Kidney (tissue), 14 donors: Measurements from ENCODE around the gene RBM14. TPM values are rescaled to one million over a fixed set of nuclear protein-coding genes. Genes with fewer than 3 reads are reported as not detected.

Source experiments
- DNase-seq, 5 donors: peaks; one replicate each; pipeline ENCODE4 v3.0.0-alpha.2; 2013 to 2020
- FAIRE-seq: peaks from 2 replicates; lab custom pipeline; 2012; peaks lifted over from hg19 to GRCh38; lab: Jason Lieb, UNC
- H3K27ac ChIP-seq, 2 donors: one replicate each; pipeline ENCODE4 v1.7.0; 2013; ENCODE audit warnings: low read depth in 2 of 2, low read length in 2 of 2, inconsistent platforms in 1 of 2
- H3K27me3 ChIP-seq: one replicate; pipeline ENCODE4 v1.7.1; 2013; ENCODE audit warnings: low read length, inconsistent platforms; ENCODE audit not compliant: control insufficient read depth, insufficient read depth
- H3K36me3 ChIP-seq, 3 donors: one replicate each; pipeline versions ENCODE4 v1.7.0 to v1.7.1; 2013; ENCODE audit warnings: low read length in 3 of 3, control low read depth in 1 of 3, inconsistent platforms in 1 of 3; ENCODE audit not compliant: insufficient read depth in 3 of 3, control insufficient read depth in 2 of 3
- H3K4me1 ChIP-seq, 3 donors: one replicate each; pipeline versions ENCODE4 v1.7.0 to v1.7.1; 2013; ENCODE audit warnings: low read length in 3 of 3, inconsistent platforms in 1 of 3, low read depth in 1 of 3; ENCODE audit not compliant: control insufficient read depth in 2 of 3, insufficient read depth in 2 of 3
- H3K4me3 ChIP-seq, 3 donors: one replicate each; pipeline versions ENCODE4 v1.7.0 to v1.8.1; 2013; ENCODE audit warnings: low read length in 3 of 3, control low read depth in 1 of 3, inconsistent platforms in 1 of 3
- H3K9ac ChIP-seq, 3 donors: one replicate each; pipeline versions ENCODE4 v1.7.0 to v1.7.1; 2013; ENCODE audit warnings: low read length in 3 of 3, control low read depth in 1 of 3, inconsistent platforms in 1 of 3
- H3K9me3 ChIP-seq, 3 donors: one replicate each; pipeline versions ENCODE4 v1.7.0 to v1.7.1; 2013; ENCODE audit warnings: low read length in 3 of 3, control low read depth in 1 of 3, inconsistent platforms in 1 of 3; ENCODE audit not compliant: control insufficient read depth in 2 of 3, insufficient read depth in 1 of 3
- intact Hi-C: fragments of 100-400 bp; cut with DNase I; formaldehyde crosslinking; loops from one replicate; pipeline ENCODE4 v1.11.1; 2022
- polyA plus RNA-seq: library from polyadenylated mRNA; stranded (reverse); fragments of 350-450 nt; fragmentation: Illumina TruSeq; extraction: RNeasy Lipid Tissue Mini Kit (QIAGEN cat#74804); gene quantifications from one replicate; pipeline ENCODE4 v1.2.3, GENCODE V29; 2014; ENCODE audit warnings: low read depth, low replicate concordance; ENCODE audit not compliant: insufficient read depth
- total RNA-seq: library from RNA; stranded (reverse); fragmentation: NEBNext Ultra II Directional; extraction: Animal tissue kit (Norgen Biotek cat#: 25700); gene quantifications from one replicate; pipeline ENCODE4 v1.2.1, GENCODE V29; 2021
- TF ChIP-seq, protein P1 (sequence below): IDR thresholded peaks from 3 replicates; pipeline ENCODE4 v1.5.1; 2012; ENCODE audit warnings: mild to moderate bottlenecking, moderate library complexity, borderline replicate concordance; ENCODE audit not compliant: insufficient read depth; ENCODE audit errors: extremely low read depth
- donor health status: control.
- donor health status: control.
- donor health status: control.
- donor health status: control.
- donor health status: control.
- donor health status: DM: yes; HTN: yes; CAD: no.
- donor health status: Normal renal cell carcinoma (clear cell type).

Gene RBM14
- total and polyA plus RNA-seq, 2 donors from 2014 or later, result 35.9 to 80.6 TPM

DNA sequence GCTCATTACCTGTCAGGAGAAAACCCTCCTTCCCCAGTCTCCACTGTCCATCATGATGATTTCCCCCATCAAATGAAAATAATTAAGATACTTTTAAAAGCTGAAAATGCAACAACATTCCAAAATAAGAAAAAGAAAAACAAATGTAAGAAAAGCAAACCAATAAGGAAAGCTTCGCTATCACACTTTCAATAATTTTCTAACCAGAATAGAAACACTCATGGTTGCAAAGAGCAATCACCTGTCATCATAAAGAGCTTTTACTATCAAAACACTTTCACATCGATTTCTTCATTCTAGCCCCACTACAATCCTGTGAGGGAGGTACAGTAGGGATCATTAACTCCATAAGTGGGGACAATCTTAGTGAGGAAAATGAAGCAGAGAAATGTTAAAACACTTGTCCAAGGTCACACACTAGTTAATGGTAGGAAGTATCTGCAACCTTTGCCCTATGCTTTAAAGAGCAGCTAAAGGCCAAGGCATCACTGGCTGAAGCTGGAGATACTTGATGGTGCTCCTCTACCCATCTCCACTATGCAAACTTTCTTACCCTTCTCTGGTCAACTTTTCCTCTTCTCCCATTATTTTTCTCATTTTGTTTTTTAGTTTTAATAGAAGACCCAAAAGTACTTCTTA lies 58.7 kb downstream of the RBM14 start:
- Histone ChIP-seq H3K9ac (no peak overlapping the region), H3K4me1 (peaks cover 3 to 18% (median 15%) of the 10 kb centered on the region in 3 donors), H3K27me3 (no peaks in the 10 kb centered on the region), H3K4me3 (peak overlapping the region in 1 of 3 donors; percentile 7), H3K9me3 (no peaks in the 10 kb centered on the region), H3K36me3 (peaks cover 0 to 4% (median 2%) of the 10 kb centered on the region in 3 donors), H3K27ac (no peak overlapping the region)
- DNase-seq, result no peak
- intact Hi-C loops, result no loop called here
- FAIRE-seq, result no peak
- TF ChIP-seq, protein P1, sequence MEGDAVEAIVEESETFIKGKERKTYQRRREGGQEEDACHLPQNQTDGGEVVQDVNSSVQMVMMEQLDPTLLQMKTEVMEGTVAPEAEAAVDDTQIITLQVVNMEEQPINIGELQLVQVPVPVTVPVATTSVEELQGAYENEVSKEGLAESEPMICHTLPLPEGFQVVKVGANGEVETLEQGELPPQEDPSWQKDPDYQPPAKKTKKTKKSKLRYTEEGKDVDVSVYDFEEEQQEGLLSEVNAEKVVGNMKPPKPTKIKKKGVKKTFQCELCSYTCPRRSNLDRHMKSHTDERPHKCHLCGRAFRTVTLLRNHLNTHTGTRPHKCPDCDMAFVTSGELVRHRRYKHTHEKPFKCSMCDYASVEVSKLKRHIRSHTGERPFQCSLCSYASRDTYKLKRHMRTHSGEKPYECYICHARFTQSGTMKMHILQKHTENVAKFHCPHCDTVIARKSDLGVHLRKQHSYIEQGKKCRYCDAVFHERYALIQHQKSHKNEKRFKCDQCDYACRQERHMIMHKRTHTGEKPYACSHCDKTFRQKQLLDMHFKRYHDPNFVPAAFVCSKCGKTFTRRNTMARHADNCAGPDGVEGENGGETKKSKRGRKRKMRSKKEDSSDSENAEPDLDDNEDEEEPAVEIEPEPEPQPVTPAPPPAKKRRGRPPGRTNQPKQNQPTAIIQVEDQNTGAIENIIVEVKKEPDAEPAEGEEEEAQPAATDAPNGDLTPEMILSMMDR, result no peak

DNA sequence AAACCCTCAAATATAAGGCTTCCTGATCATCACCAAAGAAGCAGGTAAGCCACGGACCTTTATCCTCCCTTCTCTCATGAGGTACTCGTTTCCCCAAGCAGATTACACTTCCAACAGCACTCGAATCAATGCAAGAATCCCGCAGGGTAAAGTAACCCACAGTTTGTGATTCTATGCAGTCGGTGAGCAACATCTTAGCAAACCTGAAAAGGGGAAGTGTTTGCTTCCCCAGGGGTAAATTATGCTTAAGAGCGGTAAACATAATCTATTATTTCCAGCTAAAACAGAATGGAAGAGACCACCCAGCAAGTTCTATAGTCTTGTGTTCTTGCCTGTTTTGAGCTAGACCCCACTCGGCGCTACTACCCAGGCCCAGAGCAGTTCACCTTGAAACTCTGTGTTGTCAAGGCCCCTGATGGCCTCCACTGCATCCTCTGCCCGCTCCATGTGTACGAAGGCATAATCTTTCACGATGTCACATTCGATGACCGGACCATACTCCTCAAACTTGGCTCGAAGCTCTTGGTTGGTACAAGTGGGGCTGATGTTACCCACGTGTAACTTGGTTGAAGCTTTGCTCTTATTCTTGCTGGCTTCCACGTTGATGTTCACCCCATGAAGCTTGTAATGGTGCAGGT lies 60.0 kb downstream of the RBM14 start:
- Histone ChIP-seq H3K36me3 (peaks cover 0 to 2% (median 0%) of the 10 kb centered on the region in 3 donors), H3K9ac (peak overlapping the region in 1 of 3 donors; percentile 7), H3K27me3 (no peaks in the 10 kb centered on the region), H3K4me1 (peaks cover 3 to 18% (median 15%) of the 10 kb centered on the region in 3 donors), H3K4me3 (peak overlapping the region; percentile 81 to 98 (median 90)), H3K9me3 (no peaks in the 10 kb centered on the region), H3K27ac (no peak overlapping the region)
- TF ChIP-seq, protein P1, result no peak
- DNase-seq (no peak), FAIRE-seq (no peak)
- intact Hi-C loops, result no loop called here

Other genes with a start within 250 kb of the RBM14 start
- 10.4 TPM for gene SLC29A2, start 244.9 kb upstream of the RBM14 start, total RNA-seq
- gene SLC29A2, start 244.9 kb upstream of the RBM14 start, polyA plus RNA-seq, result 17.5 TPM
- gene NPAS4, start 195.6 kb upstream of the RBM14 start, total RNA-seq, result 0.19 TPM
- not detected for gene NPAS4, start 195.6 kb upstream of the RBM14 start, polyA plus RNA-seq
- 34.1 TPM for gene MRPL11, start 177.8 kb upstream of the RBM14 start, total RNA-seq
- 97.3 TPM for gene MRPL11, start 177.8 kb upstream of the RBM14 start, polyA plus RNA-seq
- gene PELI3, start 149.7 kb upstream of the RBM14 start, total RNA-seq, result 8.1 TPM
- 9.1 TPM for gene PELI3, start 149.7 kb upstream of the RBM14 start, polyA plus RNA-seq
- 41.7 TPM for gene DPP3, start 136.2 kb upstream of the RBM14 start, total RNA-seq
- 32.9 TPM for gene DPP3, start 136.2 kb upstream of the RBM14 start, polyA plus RNA-seq
- gene BBS1, start 106.0 kb upstream of the RBM14 start, total RNA-seq, result 85.4 TPM
- 30.1 TPM for gene BBS1, start 106.0 kb upstream of the RBM14 start, polyA plus RNA-seq
- 18.7 TPM for gene ZDHHC24, start 70.6 kb upstream of the RBM14 start, total RNA-seq
- 13.2 TPM for gene ZDHHC24, start 70.6 kb upstream of the RBM14 start, polyA plus RNA-seq
- gene ACTN3, start 69.7 kb upstream of the RBM14 start, total RNA-seq, result 0.16 TPM
- not detected for gene ACTN3, start 69.7 kb upstream of the RBM14 start, polyA plus RNA-seq
- 58.0 TPM for gene CTSF, start 48.0 kb upstream of the RBM14 start, total RNA-seq
- gene CTSF, start 48.0 kb upstream of the RBM14 start, polyA plus RNA-seq, result 80.4 TPM
- gene CCDC87, start 23.6 kb upstream of the RBM14 start, total RNA-seq, result 1.0 TPM
- 0.13 TPM for gene CCDC87, start 23.6 kb upstream of the RBM14 start, polyA plus RNA-seq
- gene CCS, start 23.4 kb upstream of the RBM14 start, total RNA-seq, result 40.7 TPM
- 78.7 TPM for gene CCS, start 23.4 kb upstream of the RBM14 start, polyA plus RNA-seq
- gene RBM4, start 22.1 kb downstream of the RBM14 start, total RNA-seq, result 125 TPM
- 168 TPM for gene RBM4, start 22.1 kb downstream of the RBM14 start, polyA plus RNA-seq
- gene RBM4B, start 61.3 kb downstream of the RBM14 start, total RNA-seq, result 18.2 TPM
- 20.8 TPM for gene RBM4B, start 61.3 kb downstream of the RBM14 start, polyA plus RNA-seq
- gene SPTBN2, start 112.6 kb downstream of the RBM14 start, total RNA-seq, result 64.9 TPM
- 69.8 TPM for gene SPTBN2, start 112.6 kb downstream of the RBM14 start, polyA plus RNA-seq
- 22.3 TPM for gene RCE1, start 226.8 kb downstream of the RBM14 start, total RNA-seq
- gene RCE1, start 226.8 kb downstream of the RBM14 start, polyA plus RNA-seq, result 13.8 TPM
- gene LRFN4, start 240.4 kb downstream of the RBM14 start, total RNA-seq, result 22.3 TPM
- gene LRFN4, start 240.4 kb downstream of the RBM14 start, polyA plus RNA-seq, result 6.8 TPM